DOHH2 (cell line): ENCODE measurements around the gene TRIM66.

Experiments
- H3F3A ChIP-seq: fragments of 200-600 bp; sonication (generic), shearing (Covaris generic); 2 replicates; pipeline ENCODE4 v1.6.0; 2016; ENCODE audit warnings: antibody characterized with exemption, mild to moderate bottlenecking; ENCODE audit not compliant: control insufficient read depth, insufficient read depth
- H3K27ac ChIP-seq: fragments of 200-600 bp; sonication (generic); 2 replicates; pipeline ENCODE4 v1.5.1; 2014; ENCODE audit warnings: low read depth, mild to moderate bottlenecking, low read length, moderate library complexity
- H3K27me3 ChIP-seq: fragments of 200-600 bp; sonication (generic); 2 replicates; pipeline ENCODE4 v1.6.1; 2014; ENCODE audit warnings: mild to moderate bottlenecking, low read length, mixed read lengths; ENCODE audit not compliant: control insufficient read depth
- H3K36me3 ChIP-seq: fragments of 200-600 bp; sonication (generic); 2 replicates; pipeline ENCODE4 v1.6.1; 2014; ENCODE audit warnings: mild to moderate bottlenecking, low read length, moderate library complexity, mixed read lengths; ENCODE audit not compliant: control insufficient read depth
- H3K4me1 ChIP-seq: fragments of 200-600 bp; sonication (generic); 2 replicates; pipeline ENCODE4 v1.6.1; 2014; ENCODE audit warnings: mild to moderate bottlenecking, low read length, mixed read lengths; ENCODE audit not compliant: control insufficient read depth
- H3K4me2 ChIP-seq: fragments of 200-600 bp; sonication (generic); 2 replicates; pipeline ENCODE4 v1.6.0; 2014; ENCODE audit warnings: mild to moderate bottlenecking, low read length, moderate library complexity
- H3K4me3 ChIP-seq: fragments of 200-600 bp; sonication (generic); 2 replicates; pipeline ENCODE4 v1.5.1; 2014; ENCODE audit warnings: mild to moderate bottlenecking, low read length, mixed read lengths
- H3K79me2 ChIP-seq: fragments of 200-600 bp; sonication (generic); 2 replicates; pipeline ENCODE4 v1.6.1; 2014; ENCODE audit warnings: mild to moderate bottlenecking, low read length, mixed read lengths; ENCODE audit not compliant: control insufficient read depth
- H3K9me2 ChIP-seq: fragments of 200-600 bp; sonication (generic); replicated peaks from 2 replicates; pipeline ENCODE4 v1.6.1; 2014; ENCODE audit warnings: mild to moderate bottlenecking, low read length, mixed read lengths; ENCODE audit not compliant: control insufficient read depth
- H3K9me3 ChIP-seq: fragments of 200-600 bp; sonication (generic); 2 replicates; pipeline ENCODE4 v1.6.1; 2014; ENCODE audit warnings: antibody characterized with exemption, low read length, mixed read lengths; ENCODE audit not compliant: control insufficient read depth, insufficient read depth
- H4K20me1 ChIP-seq: fragments of 200-600 bp; sonication (generic); 2 replicates; pipeline ENCODE4 v1.6.0; 2014; ENCODE audit warnings: low read depth, mild to moderate bottlenecking, antibody characterized with exemption, low read length, moderate library complexity; ENCODE audit not compliant: control insufficient read depth, insufficient read depth
- EZH2phosphoT487 ChIP-seq: fragments of 200-600 bp; sonication (generic); IDR thresholded peaks from 2 replicates; pipeline ENCODE4 v1.6.1; 2017; ENCODE audit warnings: borderline replicate concordance, mild to moderate bottlenecking, antibody characterized with exemption, low read length, moderate library complexity, mixed read lengths
- TF ChIP-seq, protein P1 (sequence below): fragments of 200-600 bp; sonication (generic); IDR thresholded peaks from one replicate; pipeline ENCODE4 v1.5.1; 2014; ENCODE audit warnings: antibody characterized with exemption, mild to moderate bottlenecking, low read depth, low read length; ENCODE audit not compliant: poor library complexity, severe bottlenecking

TRIM66 gene

DNA sequence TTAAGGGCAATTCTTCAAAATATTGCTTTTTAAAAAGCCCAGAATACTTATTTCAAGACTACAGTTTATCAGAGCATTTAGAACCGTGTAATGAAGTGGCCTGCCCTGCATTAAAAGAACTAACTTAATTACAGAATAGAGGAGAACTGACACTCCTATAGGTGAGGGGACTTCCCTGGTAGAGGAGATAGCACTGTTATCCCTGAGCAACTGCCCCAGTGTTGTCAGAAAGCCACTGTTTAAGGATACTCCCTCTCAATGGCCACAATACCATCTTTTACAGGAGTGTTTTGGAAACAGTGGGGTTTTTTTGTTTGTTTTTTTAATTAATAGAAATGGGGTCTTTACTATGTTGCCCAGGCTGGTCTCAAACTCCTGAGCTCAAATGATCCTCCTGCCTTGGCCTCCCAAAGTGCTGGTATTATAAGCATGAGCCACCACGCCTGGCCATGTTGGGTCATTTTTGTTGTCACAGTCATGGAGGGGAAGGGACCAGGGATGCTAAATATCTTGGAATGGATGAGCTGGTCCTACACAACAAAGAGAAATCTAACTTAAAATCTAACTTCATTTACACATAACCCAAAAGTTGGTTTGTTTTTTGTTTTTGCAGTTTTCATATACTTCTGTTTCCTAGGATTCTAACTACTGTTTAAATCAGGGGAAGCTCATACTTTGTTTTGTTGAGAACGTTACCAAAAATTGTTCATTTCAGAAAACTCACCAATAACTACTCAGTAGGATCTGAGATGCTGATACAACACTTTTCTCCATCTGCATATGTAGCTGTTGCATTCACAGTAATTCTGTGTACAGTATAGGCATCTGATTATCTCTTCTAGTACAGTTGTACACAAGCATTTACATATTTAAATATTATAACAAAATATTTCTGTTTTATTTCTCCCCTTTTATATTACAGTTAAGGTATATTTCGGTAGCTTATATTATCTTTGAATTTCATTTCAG is 8.2 kb upstream of the TRIM66 start:
- Histone ChIP-seq H3F3A (peaks cover 37% of the 10 kb centered on the region), H3K4me3 (no peak overlapping the region; the same call in 1 of the 2 replicates), H3K9me2 (no peaks in the 10 kb centered on the region), H3K36me3 (peaks cover 87% of the 10 kb centered on the region), H3K27ac (no peak overlapping the region), H3K9me3 (no peaks in the 10 kb centered on the region), H3K4me1 (peaks cover 46% of the 10 kb centered on the region), H3K27me3 (no peaks in the 10 kb centered on the region), H4K20me1 (no peaks in the 10 kb centered on the region), H3K79me2 (peaks cover 37% of the 10 kb centered on the region), H3K4me2 (peak overlapping the region; percentile 93)
- TF ChIP-seq EZH2phosphoT487: no peak
- TF ChIP-seq, protein P1, sequence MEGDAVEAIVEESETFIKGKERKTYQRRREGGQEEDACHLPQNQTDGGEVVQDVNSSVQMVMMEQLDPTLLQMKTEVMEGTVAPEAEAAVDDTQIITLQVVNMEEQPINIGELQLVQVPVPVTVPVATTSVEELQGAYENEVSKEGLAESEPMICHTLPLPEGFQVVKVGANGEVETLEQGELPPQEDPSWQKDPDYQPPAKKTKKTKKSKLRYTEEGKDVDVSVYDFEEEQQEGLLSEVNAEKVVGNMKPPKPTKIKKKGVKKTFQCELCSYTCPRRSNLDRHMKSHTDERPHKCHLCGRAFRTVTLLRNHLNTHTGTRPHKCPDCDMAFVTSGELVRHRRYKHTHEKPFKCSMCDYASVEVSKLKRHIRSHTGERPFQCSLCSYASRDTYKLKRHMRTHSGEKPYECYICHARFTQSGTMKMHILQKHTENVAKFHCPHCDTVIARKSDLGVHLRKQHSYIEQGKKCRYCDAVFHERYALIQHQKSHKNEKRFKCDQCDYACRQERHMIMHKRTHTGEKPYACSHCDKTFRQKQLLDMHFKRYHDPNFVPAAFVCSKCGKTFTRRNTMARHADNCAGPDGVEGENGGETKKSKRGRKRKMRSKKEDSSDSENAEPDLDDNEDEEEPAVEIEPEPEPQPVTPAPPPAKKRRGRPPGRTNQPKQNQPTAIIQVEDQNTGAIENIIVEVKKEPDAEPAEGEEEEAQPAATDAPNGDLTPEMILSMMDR: no peak

DNA sequence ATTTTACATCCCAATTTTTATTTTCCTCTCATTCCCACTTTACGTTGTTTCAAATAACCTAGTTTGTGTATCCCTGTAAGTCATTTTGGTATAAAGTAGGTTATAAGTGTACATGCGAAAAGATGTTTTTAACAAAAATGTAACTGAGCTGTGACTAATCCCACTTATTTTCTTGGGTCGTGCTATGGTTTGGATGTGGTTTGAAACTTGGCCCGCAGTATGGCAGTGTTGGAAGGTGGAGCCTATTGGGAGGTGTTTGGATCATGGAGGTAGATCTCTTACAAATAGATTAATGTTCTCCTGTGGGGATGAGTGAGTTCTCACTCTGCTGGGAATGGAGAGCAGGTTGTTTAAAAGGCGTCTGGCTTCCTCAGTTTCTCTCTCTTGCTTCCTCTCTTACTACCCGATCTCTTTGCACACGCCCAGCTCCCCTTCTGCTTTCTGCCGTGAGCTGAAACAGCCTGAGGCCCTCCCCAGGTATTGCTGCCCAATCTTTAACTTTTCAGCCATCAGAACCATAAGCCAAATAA is 7.3 kb upstream of the TRIM66 start:
- Histone ChIP-seq H3K4me2 (peak overlapping the region; percentile 93), H3F3A (peaks cover 46% of the 10 kb centered on the region), H3K27me3 (no peaks in the 10 kb centered on the region), H3K9me3 (no peaks in the 10 kb centered on the region), H3K4me1 (peaks cover 54% of the 10 kb centered on the region), H3K27ac (peak overlapping the region; percentile 100), H4K20me1 (peaks cover 4% of the 10 kb centered on the region; the same call in 1 of the 2 replicates), H3K36me3 (peaks cover 91% of the 10 kb centered on the region), H3K9me2 (no peaks in the 10 kb centered on the region), H3K4me3 (peak overlapping the region; percentile 97), H3K79me2 (peaks cover 45% of the 10 kb centered on the region)
- TF ChIP-seq EZH2phosphoT487: no peak
- TF ChIP-seq, protein P1: no peak

DNA sequence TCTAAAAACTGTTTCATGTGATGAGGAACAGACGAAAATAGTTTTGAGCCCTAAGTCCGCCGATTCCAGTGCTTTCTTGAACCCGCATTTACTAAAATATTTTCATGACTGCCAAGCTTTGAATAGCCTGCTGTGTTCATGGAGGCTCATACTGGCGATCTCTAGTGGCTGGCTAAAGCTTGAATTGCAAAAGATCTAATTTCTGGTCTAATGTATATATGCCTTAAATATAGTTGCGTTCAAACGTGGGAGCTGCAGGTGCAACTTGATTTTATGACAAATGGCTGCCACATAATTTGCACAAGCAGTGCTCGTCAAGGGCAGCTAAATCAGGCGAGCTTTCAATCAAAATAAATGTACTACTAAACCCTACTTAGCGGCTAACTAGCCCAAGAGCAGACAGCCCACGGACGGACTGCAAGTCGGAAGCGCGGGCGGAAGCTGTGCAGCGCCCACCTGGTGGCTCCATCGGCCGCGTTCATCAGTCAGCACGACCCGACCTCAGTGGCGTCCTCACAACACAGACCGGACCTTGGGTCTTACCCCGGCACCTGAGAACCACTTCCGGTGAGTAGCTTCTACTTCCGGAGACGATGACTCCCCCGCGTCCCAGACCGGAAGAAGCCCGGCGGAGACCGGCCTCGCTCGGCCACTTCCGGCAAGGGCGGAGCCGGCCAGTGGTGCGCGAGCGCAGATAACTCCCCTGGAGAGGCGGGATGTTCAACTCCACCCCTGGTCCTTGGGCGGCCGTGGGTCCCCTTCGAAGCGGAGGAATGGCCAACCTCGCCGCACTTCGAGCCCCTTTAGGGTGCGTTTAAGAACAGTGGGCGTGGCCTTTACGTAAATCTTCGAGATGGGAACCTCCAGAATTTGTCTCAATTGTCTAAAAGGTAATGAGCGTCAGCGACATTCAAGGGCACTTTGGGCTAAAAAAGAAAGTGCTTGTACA is 6.2 kb upstream of the TRIM66 start:
- TF ChIP-seq, protein P1: peak; percentile 26
- TF ChIP-seq EZH2phosphoT487: no peak

More for the DNA sequence above, 6.2 kb upstream of the TRIM66 start:
- Histone ChIP-seq H3K27ac (peak overlapping the region; percentile 100), H3K4me3 (peak overlapping the region; percentile 97), H3K4me2 (peak overlapping the region; percentile 93), H3K4me1 (peaks cover 62% of the 10 kb centered on the region), H3K9me2 (no peaks in the 10 kb centered on the region), H3K79me2 (peaks cover 56% of the 10 kb centered on the region), H3K36me3 (peaks cover 93% of the 10 kb centered on the region), H3K9me3 (no peaks in the 10 kb centered on the region), H4K20me1 (peaks cover 13% of the 10 kb centered on the region), H3F3A (peaks cover 57% of the 10 kb centered on the region), H3K27me3 (no peaks in the 10 kb centered on the region)
